ENCODE data around the gene ELOVL3.

DNA sequence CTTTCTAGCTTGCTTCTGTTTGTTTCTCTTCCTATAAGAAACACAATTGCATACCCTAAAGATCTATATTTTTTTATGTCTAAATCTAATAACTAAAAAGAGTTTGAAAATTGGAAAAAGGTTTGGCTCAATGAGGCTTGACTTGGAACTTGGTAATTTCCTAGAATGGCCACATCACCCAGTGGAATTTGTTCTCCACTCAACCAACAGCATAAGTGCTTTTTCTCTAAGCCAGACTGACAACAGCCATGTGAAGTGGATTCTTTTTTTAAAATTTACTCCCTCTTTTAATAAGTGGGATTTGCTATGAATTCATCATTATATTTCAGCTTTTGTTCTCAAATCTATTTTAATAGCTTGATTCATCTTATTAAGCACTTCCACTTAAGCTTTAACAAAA lies 53.0 kb downstream of the ELOVL3 start:
- TF ChIP-seq EZH2 (IDR thresholded peaks at IDR 0.05; ENCODE audit: borderline replicate concordance, low read length) = no peak
- TF ChIP-seq, protein P1, sequence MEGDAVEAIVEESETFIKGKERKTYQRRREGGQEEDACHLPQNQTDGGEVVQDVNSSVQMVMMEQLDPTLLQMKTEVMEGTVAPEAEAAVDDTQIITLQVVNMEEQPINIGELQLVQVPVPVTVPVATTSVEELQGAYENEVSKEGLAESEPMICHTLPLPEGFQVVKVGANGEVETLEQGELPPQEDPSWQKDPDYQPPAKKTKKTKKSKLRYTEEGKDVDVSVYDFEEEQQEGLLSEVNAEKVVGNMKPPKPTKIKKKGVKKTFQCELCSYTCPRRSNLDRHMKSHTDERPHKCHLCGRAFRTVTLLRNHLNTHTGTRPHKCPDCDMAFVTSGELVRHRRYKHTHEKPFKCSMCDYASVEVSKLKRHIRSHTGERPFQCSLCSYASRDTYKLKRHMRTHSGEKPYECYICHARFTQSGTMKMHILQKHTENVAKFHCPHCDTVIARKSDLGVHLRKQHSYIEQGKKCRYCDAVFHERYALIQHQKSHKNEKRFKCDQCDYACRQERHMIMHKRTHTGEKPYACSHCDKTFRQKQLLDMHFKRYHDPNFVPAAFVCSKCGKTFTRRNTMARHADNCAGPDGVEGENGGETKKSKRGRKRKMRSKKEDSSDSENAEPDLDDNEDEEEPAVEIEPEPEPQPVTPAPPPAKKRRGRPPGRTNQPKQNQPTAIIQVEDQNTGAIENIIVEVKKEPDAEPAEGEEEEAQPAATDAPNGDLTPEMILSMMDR (IDR thresholded peaks at IDR 0.05; ENCODE audit: low read length) = no peak
